ENCODE measurements around the gene ETNK2. TPM values are rescaled to one million over a fixed set of nuclear protein-coding genes. Genes with fewer than 3 reads are reported as not detected.

ETNK2 gene
- total and polyA plus RNA-seq, 2 of the 8 experiments (the other 6 are each of a cell fraction or from before 2014, with no cell fraction given): 20.1 to 26.7 TPM

DNA sequence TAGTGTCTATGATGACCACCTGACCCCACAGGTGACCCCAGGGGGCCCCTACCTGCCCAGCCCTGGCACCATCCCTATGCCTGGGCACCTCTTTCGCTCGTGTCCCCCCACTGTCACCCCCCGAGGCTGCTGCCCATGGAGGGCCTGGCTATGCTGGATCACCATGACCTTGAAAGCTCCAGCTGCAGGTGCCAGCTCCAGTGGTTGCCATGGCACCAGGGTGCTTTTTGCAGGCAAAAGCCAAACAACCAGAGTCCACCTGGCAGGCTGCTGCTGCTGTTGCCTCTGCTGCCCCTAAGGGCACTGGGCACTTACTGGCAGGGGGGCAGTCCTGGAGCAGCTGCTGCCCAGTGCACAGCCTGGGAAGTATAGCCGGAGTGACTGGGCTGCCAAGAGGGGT, 21.7 kb downstream of the ETNK2 start:
- Histone ChIP-seq H3K36me3 (ENCODE audit: control insufficient read depth in 2 of 4, insufficient read depth in 4 of 4, low read length in 3 of 4) (peaks cover 3 to 12% (median 10%) of the 10 kb centered on the region in 4 experiments; a peak in 6 of 8 replicates), H3K4me2 (ENCODE audit: insufficient read depth in 1 of 2, low read depth in 2 of 2, low read length in 2 of 2) (no peak overlapping the region), H4K8ac (ENCODE audit: extremely low read depth, insufficient read depth, low read length) (no peak overlapping the region), H3K79me2 (ENCODE audit: control insufficient read depth in 1 of 2, insufficient read depth in 2 of 2, low read length in 2 of 2) (0 out of 4 replicates have a peak, but pooled peaks cover 0 to 2% of the 10 kb centered on the region in 2 experiments), H4K5ac (ENCODE audit: insufficient read length, low read depth, low read length) (no peak overlapping the region), H2AFZ (ENCODE audit: low read length) (no peak overlapping the region), H2BK120ac (replicated peaks; ENCODE audit: low read depth, low read length) (no peak overlapping the region), H3K56ac (replicated peaks; ENCODE audit: insufficient read length, low read depth, low read length) (peak overlapping the region; percentile 42), H3K23ac (ENCODE audit: insufficient read length) (no peak overlapping the region), H3K4me3 (ENCODE audit: extremely low read depth in 1 of 4, insufficient read depth in 2 of 4, low read depth in 3 of 4, low read length in 4 of 4) (no peak overlapping the region), H2BK5ac (ENCODE audit: low read depth, low read length) (peak overlapping the region; percentile 13; the same call in 1 of the 2 replicates), H3K27me3 (replicated peaks in 1 of 4; ENCODE audit: control insufficient read depth in 3 of 4, extremely low read depth in 1 of 4, insufficient read depth in 3 of 4, low read length in 3 of 4) (no peaks in the 10 kb centered on the region; a peak in 1 of 7 replicates), H3K9me3 (ENCODE audit: insufficient read depth in 2 of 2, low read depth in 1 of 2, low read length in 1 of 2) (no peaks in the 10 kb centered on the region), H3K79me1 (ENCODE audit: low read depth, low read length) (no peaks in the 10 kb centered on the region), H2AK5ac (ENCODE audit: low read depth, low read length) (no peak overlapping the region), H2BK12ac (ENCODE audit: low read depth, low read length) (no peak overlapping the region), H4K91ac (replicated peaks; ENCODE audit: insufficient read length, low read length) (no peak overlapping the region), H4K20me1 (replicated peaks in 1 of 2; ENCODE audit: control insufficient read depth in 1 of 2, insufficient read depth in 2 of 2, low read length in 2 of 2) (peaks cover 2 to 8% of the 10 kb centered on the region in 2 experiments), H3K4ac (replicated peaks; ENCODE audit: insufficient read length, low read depth, low read length) (no peak overlapping the region), H3K18ac (ENCODE audit: extremely low read depth, low read length) (no peak overlapping the region), H2BK20ac (ENCODE audit: low read length) (no peak overlapping the region), H3K23me2 (ENCODE audit: low read depth, low read length) (no peaks in the 10 kb centered on the region), H3K14ac (ENCODE audit: insufficient read length) (no peak overlapping the region), H2BK15ac (ENCODE audit: low read length) (no peak overlapping the region), H3K27ac (ENCODE audit: low read depth, low read length) (no peak overlapping the region), H3K9ac (replicated peaks in 1 of 4; ENCODE audit: extremely low read depth in 1 of 4, low read depth in 3 of 4, low read length in 3 of 4) (no peak overlapping the region), H3K4me1 (replicated peaks in 1 of 4; ENCODE audit: control insufficient read depth in 3 of 4, insufficient read depth in 4 of 4, low read length in 3 of 4) (peaks cover 4 to 24% (median 7%) of the 10 kb centered on the region in 4 experiments)
- WGBS, 2 experiments (ENCODE audit: extremely low coverage in 1 of 2, insufficient coverage in 1 of 2, insufficient read length in 1 of 2, insufficient replicate concordance in 2 of 2, low coverage in 1 of 2, low lambda C conversion rate in 2 of 2, missing lambda C conversion rate in 1 of 2): 93% methylated on average over 4 of the region's 4 CpGs; no CpG with 5 or more reads in 1 of the 2 experiments
- no peak for DNase-seq (ENCODE audit: low read depth in 1 of 2, low spot score in 2 of 2)
- TF ChIP-seq HDAC2 (IDR thresholded peaks at IDR 0.05; ENCODE audit: borderline replicate concordance in 1 of 2, low read depth in 2 of 2, low read length in 2 of 2) (no peak), MAFK (IDR thresholded peaks at IDR 0.05; ENCODE audit: low read depth, low read length) (no peak), EGR1 (IDR thresholded peaks at IDR 0.05; ENCODE audit: borderline replicate concordance, low read depth, low read length) (no peak), SIRT6 (IDR thresholded peaks at IDR 0.05; ENCODE audit: low read length) (no peak), POLR2AphosphoS5 (IDR thresholded peaks at IDR 0.05; ENCODE audit: low read depth, low read length) (peak; percentile 44; the same call in 1 of the 2 replicates), PHF8 (conservative IDR thresholded peaks at IDR 0.05; ENCODE audit: low read depth, low read length) (no peak)
- TF ChIP-seq, protein P1, sequence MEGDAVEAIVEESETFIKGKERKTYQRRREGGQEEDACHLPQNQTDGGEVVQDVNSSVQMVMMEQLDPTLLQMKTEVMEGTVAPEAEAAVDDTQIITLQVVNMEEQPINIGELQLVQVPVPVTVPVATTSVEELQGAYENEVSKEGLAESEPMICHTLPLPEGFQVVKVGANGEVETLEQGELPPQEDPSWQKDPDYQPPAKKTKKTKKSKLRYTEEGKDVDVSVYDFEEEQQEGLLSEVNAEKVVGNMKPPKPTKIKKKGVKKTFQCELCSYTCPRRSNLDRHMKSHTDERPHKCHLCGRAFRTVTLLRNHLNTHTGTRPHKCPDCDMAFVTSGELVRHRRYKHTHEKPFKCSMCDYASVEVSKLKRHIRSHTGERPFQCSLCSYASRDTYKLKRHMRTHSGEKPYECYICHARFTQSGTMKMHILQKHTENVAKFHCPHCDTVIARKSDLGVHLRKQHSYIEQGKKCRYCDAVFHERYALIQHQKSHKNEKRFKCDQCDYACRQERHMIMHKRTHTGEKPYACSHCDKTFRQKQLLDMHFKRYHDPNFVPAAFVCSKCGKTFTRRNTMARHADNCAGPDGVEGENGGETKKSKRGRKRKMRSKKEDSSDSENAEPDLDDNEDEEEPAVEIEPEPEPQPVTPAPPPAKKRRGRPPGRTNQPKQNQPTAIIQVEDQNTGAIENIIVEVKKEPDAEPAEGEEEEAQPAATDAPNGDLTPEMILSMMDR (IDR thresholded peaks at IDR 0.05; ENCODE audit: control extremely low read depth in 1 of 3, insufficient read depth in 1 of 3, low read depth in 1 of 3, low read length in 3 of 3): no peak
- CTCF ChIA-PET (ENCODE audit: partially characterized antibody): interaction anchor here (0.6 to 11.3 kb wide), 15 partner anchors 11 to 271 kb away, joined by 3 to 261 read pairs (median 13); partner anchors contain the start of genes ETNK2 and SOX13
- no peak for FAIRE-seq
- POLR2A ChIA-PET (ENCODE audit: partially characterized antibody): interaction anchor here (0.5 to 13.3 kb wide), 12 partner anchors 12 to 325 kb away, joined by 3 to 174 read pairs (median 8); partner anchors contain the start of genes ETNK2, SNRPE and SOX13
